ENCODE results near the gene HIF1AN. TPM values are rescaled to one million over a fixed set of nuclear protein-coding genes. Genes with fewer than 3 reads are reported as not detected.

HIF1AN gene
- total and polyA plus RNA-seq, 2 donors (not counting 1 experiment from before 2014, with no cell fraction given), result 7.3 to 65.6 TPM

DNA sequence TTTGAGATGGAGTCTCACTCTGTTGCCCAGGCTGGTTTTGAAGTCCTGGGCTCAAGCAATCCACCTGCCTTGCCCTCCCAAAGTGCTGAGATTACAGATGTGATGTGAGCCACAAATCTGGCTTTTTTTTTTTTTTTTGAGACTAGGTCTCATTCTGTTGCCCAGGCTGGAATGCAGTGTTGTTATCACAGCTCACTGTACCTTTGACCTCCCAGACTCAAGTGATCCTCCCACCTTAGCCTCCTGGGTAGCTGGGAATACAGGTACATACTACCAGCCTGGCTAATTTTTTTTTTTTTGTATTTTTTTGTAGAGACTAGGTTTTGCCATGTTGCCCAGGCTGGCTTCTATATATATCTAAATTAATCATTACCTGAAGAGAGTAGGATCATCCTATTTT, 62.4 kb downstream of the HIF1AN start:
- ChIA-PET CTCF (interaction anchor here (0.5 kb wide), 1 partner anchor 433 kb away, joined by 4 read pairs; no protein-coding TSS in a partner anchor), POLR2A (interaction anchor here (0.7 kb wide), 1 partner anchor 10 kb away, joined by 3 read pairs; no protein-coding TSS in a partner anchor)
- no peaks in the 10 kb centered on the region for H3K4me1 ChIP-seq (ENCODE audit: control insufficient read depth in 2 of 2, insufficient read depth in 2 of 2, low read length in 2 of 2)
- no peak overlapping the region for H3K4me3 ChIP-seq (ENCODE audit: control extremely low read depth in 1 of 5, extremely low read depth in 1 of 5, insufficient read depth in 1 of 5, low read depth in 2 of 5, low read length in 4 of 5)
- H3K4me2 ChIP-seq (replicated peaks; ENCODE audit: low read depth, low read length, poor library complexity, severe bottlenecking), result no peak overlapping the region
- H4K20me1 ChIP-seq (ENCODE audit: control insufficient read depth, insufficient read depth, low read length, poor library complexity, severe bottlenecking), result no peaks in the 10 kb centered on the region
- Mint-ChIP-seq H3K27ac (no peak overlapping the region), H3K4me1 (no peaks in the 10 kb centered on the region), H3K4me3 (no peak overlapping the region), H3K27me3 (peaks cover 37% of the 10 kb centered on the region), H3K9me3 (ENCODE audit: insufficient read depth) (no peaks in the 10 kb centered on the region)
- no peak overlapping the region for H3K27ac ChIP-seq (ENCODE audit: low read length in 2 of 2)
- H3K36me3 ChIP-seq (replicated peaks in 1 of 2; ENCODE audit: control extremely low read depth in 1 of 2, control insufficient read depth in 1 of 2, extremely low read depth in 1 of 2, insufficient read depth in 2 of 2, low read length in 1 of 2), result no peaks in the 10 kb centered on the region
- H3K27me3 ChIP-seq (replicated peaks in 1 of 4; ENCODE audit: control extremely low read depth in 1 of 4, control insufficient read depth in 3 of 4, insufficient read depth in 4 of 4, low read length in 3 of 4), result peaks cover 0 to 13% (median 5%) of the 10 kb centered on the region in 4 experiments
- intact Hi-C loops (cut with micrococcal nuclease), result no loop called here
- no peak overlapping the region for H3K9ac ChIP-seq (ENCODE audit: low read length)
- DNase-seq (no peak), ATAC-seq (ENCODE audit: low read depth) (no peak)
- no peaks in the 10 kb centered on the region for H3K9me3 ChIP-seq (ENCODE audit: control extremely low read depth in 1 of 3, control insufficient read depth in 2 of 3, insufficient read depth in 1 of 3, low read length in 2 of 3)
- H3K79me2 ChIP-seq (ENCODE audit: control insufficient read depth, insufficient read depth, low read length), result no peaks in the 10 kb centered on the region
- TF ChIP-seq, protein P1, sequence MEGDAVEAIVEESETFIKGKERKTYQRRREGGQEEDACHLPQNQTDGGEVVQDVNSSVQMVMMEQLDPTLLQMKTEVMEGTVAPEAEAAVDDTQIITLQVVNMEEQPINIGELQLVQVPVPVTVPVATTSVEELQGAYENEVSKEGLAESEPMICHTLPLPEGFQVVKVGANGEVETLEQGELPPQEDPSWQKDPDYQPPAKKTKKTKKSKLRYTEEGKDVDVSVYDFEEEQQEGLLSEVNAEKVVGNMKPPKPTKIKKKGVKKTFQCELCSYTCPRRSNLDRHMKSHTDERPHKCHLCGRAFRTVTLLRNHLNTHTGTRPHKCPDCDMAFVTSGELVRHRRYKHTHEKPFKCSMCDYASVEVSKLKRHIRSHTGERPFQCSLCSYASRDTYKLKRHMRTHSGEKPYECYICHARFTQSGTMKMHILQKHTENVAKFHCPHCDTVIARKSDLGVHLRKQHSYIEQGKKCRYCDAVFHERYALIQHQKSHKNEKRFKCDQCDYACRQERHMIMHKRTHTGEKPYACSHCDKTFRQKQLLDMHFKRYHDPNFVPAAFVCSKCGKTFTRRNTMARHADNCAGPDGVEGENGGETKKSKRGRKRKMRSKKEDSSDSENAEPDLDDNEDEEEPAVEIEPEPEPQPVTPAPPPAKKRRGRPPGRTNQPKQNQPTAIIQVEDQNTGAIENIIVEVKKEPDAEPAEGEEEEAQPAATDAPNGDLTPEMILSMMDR (IDR thresholded peaks at IDR 0.05), result no peak
- TF ChIP-seq EZH2 (IDR thresholded peaks at IDR 0.05; ENCODE audit: borderline replicate concordance, insufficient read depth, low read depth, low read length, poor library complexity, severe bottlenecking), result no peak
- H2AFZ ChIP-seq (ENCODE audit: insufficient read depth, low read depth, low read length, poor library complexity, severe bottlenecking), result no peak overlapping the region

DNA sequence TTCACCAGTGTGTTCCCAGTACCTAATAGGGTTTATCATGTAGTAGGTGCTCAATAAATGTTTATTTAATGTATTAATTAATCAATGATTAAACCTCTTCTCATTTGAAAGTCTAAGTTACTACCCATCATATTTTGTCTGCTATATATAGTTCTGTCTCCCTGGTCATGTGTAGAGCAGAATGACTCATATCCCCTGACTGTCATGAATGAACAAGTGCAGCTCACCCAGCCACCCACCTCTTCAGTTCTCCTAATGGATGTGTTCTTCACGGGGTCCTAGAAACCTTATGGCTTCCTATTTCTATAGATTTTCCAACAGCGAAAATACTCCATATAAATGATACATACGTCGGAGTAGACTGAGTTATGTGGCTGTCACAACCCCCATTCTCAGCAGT, 64.5 kb downstream of the HIF1AN start:
- no peak overlapping the region for H3K4me3 Mint-ChIP-seq
- no peak overlapping the region for H2AFZ ChIP-seq (ENCODE audit: insufficient read depth, low read depth, low read length, poor library complexity, severe bottlenecking)
- H3K79me2 ChIP-seq (ENCODE audit: control insufficient read depth, insufficient read depth, low read length), result no peaks in the 10 kb centered on the region
- H3K27ac Mint-ChIP-seq, result no peak overlapping the region
- H3K9me3 Mint-ChIP-seq (ENCODE audit: insufficient read depth), result no peaks in the 10 kb centered on the region
- CTCF ChIA-PET, result no interaction called here
- H3K27me3 Mint-ChIP-seq, result peaks cover 36% of the 10 kb centered on the region
- H3K27me3 ChIP-seq (replicated peaks in 1 of 4; ENCODE audit: control extremely low read depth in 1 of 4, control insufficient read depth in 3 of 4, insufficient read depth in 4 of 4, low read length in 3 of 4), result peaks cover 0 to 16% (median 7%) of the 10 kb centered on the region in 4 experiments
- no peak overlapping the region for H3K4me3 ChIP-seq (ENCODE audit: control extremely low read depth in 1 of 5, extremely low read depth in 1 of 5, insufficient read depth in 1 of 5, low read depth in 2 of 5, low read length in 4 of 5)
- intact Hi-C loops (cut with micrococcal nuclease), result no loop called here
- no peak overlapping the region for H3K9ac ChIP-seq (ENCODE audit: low read length)
- POLR2A ChIA-PET, result no interaction called here
- H3K4me1 ChIP-seq (ENCODE audit: control insufficient read depth in 2 of 2, insufficient read depth in 2 of 2, low read length in 2 of 2), result no peaks in the 10 kb centered on the region
- no peaks in the 10 kb centered on the region for H3K4me1 Mint-ChIP-seq
- H3K27ac ChIP-seq (ENCODE audit: low read length in 2 of 2), result no peak overlapping the region
- H3K9me3 ChIP-seq (ENCODE audit: control extremely low read depth in 1 of 3, control insufficient read depth in 2 of 3, insufficient read depth in 1 of 3, low read length in 2 of 3), result peaks cover 0 to 2% (median 0%) of the 10 kb centered on the region in 3 donors
- ATAC-seq (ENCODE audit: low read depth), result no peak
- no peaks in the 10 kb centered on the region for H3K36me3 ChIP-seq (replicated peaks in 1 of 2; ENCODE audit: control extremely low read depth in 1 of 2, control insufficient read depth in 1 of 2, extremely low read depth in 1 of 2, insufficient read depth in 2 of 2, low read length in 1 of 2)
- no peak overlapping the region for H3K4me2 ChIP-seq (replicated peaks; ENCODE audit: low read depth, low read length, poor library complexity, severe bottlenecking)
- no peaks in the 10 kb centered on the region for H4K20me1 ChIP-seq (ENCODE audit: control insufficient read depth, insufficient read depth, low read length, poor library complexity, severe bottlenecking)
- no peak for DNase-seq
- WGBS (ENCODE audit: insufficient coverage), result no CpG with 5 or more reads among the region's 4 CpGs
- no peak for TF ChIP-seq EZH2 (IDR thresholded peaks at IDR 0.05; ENCODE audit: borderline replicate concordance, insufficient read depth, low read depth, low read length, poor library complexity, severe bottlenecking)
- TF ChIP-seq, protein P1 (IDR thresholded peaks at IDR 0.05), result no peak

Measured in B cell (primary cell).